IPS-18c (cell line): ENCODE data around the gene PLEK.
"Not testable (repeated sequence)": the region's sequence is repeated elsewhere in the genome, so short reads cannot be mapped to it uniquely, and the experiment has no call there.

Experiments
- H3K4me3 ChIP-seq: 2 replicates; pipeline ENCODE4 v1.7.0; 2013; ENCODE audit warnings: low read depth, mild to moderate bottlenecking, low read length, moderate library complexity; ENCODE audit not compliant: insufficient read depth
- H3K9me3 ChIP-seq: one replicate; pipeline ENCODE4 v1.6.1; 2013; ENCODE audit warnings: mild to moderate bottlenecking, low read length, moderate library complexity; ENCODE audit not compliant: control insufficient read depth, insufficient read depth

Gene PLEK

GRCh38 chr2:68344031-68344430, 21.1 kb upstream of the PLEK start:
- Histone ChIP-seq H3K4me3 (no peak overlapping the region), H3K9me3 (no peaks in the 10 kb centered on the region)

GRCh38 chr2:68345129-68345875, 19.8 kb upstream of the PLEK start:
- Histone ChIP-seq H3K9me3 (no peaks in the 10 kb centered on the region), H3K4me3 (no peak overlapping the region)

- not testable (repeated sequence) for H3K4me3 ChIP-seq, H3K9me3 ChIP-seq
Measured at GRCh38 chr2:68349091-68349490, 16.0 kb upstream of the PLEK start.

GRCh38 chr2:68351997-68352396, 13.1 kb upstream of the PLEK start:
- Histone ChIP-seq H3K4me3 (no peak overlapping the region), H3K9me3 (no peaks in the 10 kb centered on the region)

GRCh38 chr2:68352651-68353391, 12.3 kb upstream of the PLEK start:
- Histone ChIP-seq H3K4me3 (no peak overlapping the region), H3K9me3 (no peaks in the 10 kb centered on the region)

GRCh38 chr2:68356599-68357239, 8.4 kb upstream of the PLEK start:
- Histone ChIP-seq H3K4me3 (no peak overlapping the region), H3K9me3 (no peaks in the 10 kb centered on the region)

GRCh38 chr2:68357605-68358337, 7.3 kb upstream of the PLEK start:
- Histone ChIP-seq H3K9me3 (no peaks in the 10 kb centered on the region), H3K4me3 (no peak overlapping the region)

GRCh38 chr2:68359889-68360288, 5.2 kb upstream of the PLEK start:
- Histone ChIP-seq H3K9me3 (no peaks in the 10 kb centered on the region), H3K4me3 (no peak overlapping the region)

- no peak overlapping the region for H3K4me3 ChIP-seq
- H3K9me3 ChIP-seq = no peaks in the 10 kb centered on the region
Measured at GRCh38 chr2:68362069-68362468, 3.0 kb upstream of the PLEK start.

- Histone ChIP-seq H3K9me3 (no peaks in the 10 kb centered on the region), H3K4me3 (no peak overlapping the region)
Measured at GRCh38 chr2:68362749-68363148, 2.3 kb upstream of the PLEK start.

GRCh38 chr2:68363721-68364120, 1.4 kb upstream of the PLEK start:
- H3K4me3 ChIP-seq = no peak overlapping the region
- H3K9me3 ChIP-seq = no peaks in the 10 kb centered on the region

- Histone ChIP-seq H3K4me3 (no peak overlapping the region), H3K9me3 (no peaks in the 10 kb centered on the region)
Measured at GRCh38 chr2:68366083-68366560, 1.0 kb downstream of the PLEK start.

GRCh38 chr2:68367953-68368653, 3.0 kb downstream of the PLEK start:
- no peak overlapping the region for H3K4me3 ChIP-seq
- H3K9me3 ChIP-seq = no peaks in the 10 kb centered on the region

- no peaks in the 10 kb centered on the region for H3K9me3 ChIP-seq
- H3K4me3 ChIP-seq = no peak overlapping the region
Measured at GRCh38 chr2:68368654-68369336, 3.7 kb downstream of the PLEK start.

- Histone ChIP-seq H3K9me3 (no peaks in the 10 kb centered on the region), H3K4me3 (no peak overlapping the region)
Measured at GRCh38 chr2:68369337-68369734, 4.3 kb downstream of the PLEK start.

- no peak overlapping the region for H3K4me3 ChIP-seq
Measured at GRCh38 chr2:68371138-68371537, 6.1 kb downstream of the PLEK start.

More at GRCh38 chr2:68371138-68371537, 6.1 kb downstream of the PLEK start:
- H3K9me3 ChIP-seq = no peaks in the 10 kb centered on the region
